HG03354 (cell line): ENCODE measurements around the gene TMEM80.
"Not testable (repeated sequence)": the region's sequence is repeated elsewhere in the genome, so short reads cannot be mapped to it uniquely, and the experiment has no call there.

Experiments
- ATAC-seq: cut with Tn5 transposase; IDR thresholded peaks from one replicate; pipeline ENCODE4 v1.9.1; 2021; ENCODE audit warnings: mild to moderate bottlenecking; ENCODE audit not compliant: unreplicated experiment, poor library complexity, severe bottlenecking

TMEM80 gene

GRCh38 chr11:734541-734940 lies 38.9 kb downstream of the TMEM80 start:
- ATAC-seq = not testable (repeated sequence)

- no peak for ATAC-seq
Observed at GRCh38 chr11:737366-737765, 41.8 kb downstream of the TMEM80 start.

- not testable (repeated sequence) for ATAC-seq
Observed at GRCh38 chr11:737899-738298, 42.3 kb downstream of the TMEM80 start.

GRCh38 chr11:742156-742546 lies 46.5 kb downstream of the TMEM80 start:
- no peak for ATAC-seq

- ATAC-seq = no peak
Observed at GRCh38 chr11:742571-743201, 47.1 kb downstream of the TMEM80 start.

- no peak for ATAC-seq
Observed at GRCh38 chr11:745428-745827, 49.8 kb downstream of the TMEM80 start.

- ATAC-seq = peak; percentile 20
Observed at GRCh38 chr11:746289-747157, 50.9 kb downstream of the TMEM80 start.

GRCh38 chr11:747158-748006 lies 51.8 kb downstream of the TMEM80 start, which contains the start of gene TALDO1:
TALDO1 (plus strand) TSS chr11:747464; CDS start chr11:747482, 18 bp downstream.
- peak; percentile 89 for ATAC-seq

- peak; percentile 21 for ATAC-seq
Observed at GRCh38 chr11:748007-748359, 52.4 kb downstream of the TMEM80 start.

- ATAC-seq = no peak
Observed at GRCh38 chr11:749731-750130, 54.1 kb downstream of the TMEM80 start.
